GM19468 (cell line): ENCODE data around the gene GPLD1.
"Not testable (repeated sequence)": the region's sequence is repeated elsewhere in the genome, so short reads cannot be mapped to it uniquely, and the experiment has no call there.

Source experiments
- ATAC-seq: cut with Tn5 transposase; IDR thresholded peaks from one replicate; pipeline ENCODE4 v1.9.1; 2021; ENCODE audit warnings: mild to moderate bottlenecking, moderate library complexity, moderate number of reproducible peaks; ENCODE audit not compliant: unreplicated experiment; ENCODE audit errors: extremely low read depth

The GPLD1 gene

GRCh38 chr6:24489470-24489869 lies at the start of gene GPLD1:
GPLD1 (minus strand) TSS chr6:24489578; CDS start chr6:24489511, 67 bp downstream.
- ATAC-seq, result no peak

GRCh38 chr6:24537771-24538385 lies 48.5 kb upstream of the GPLD1 start:
- ATAC-seq, result no peak

GRCh38 chr6:24537082-24537699 lies 47.8 kb upstream of the GPLD1 start:
- no peak for ATAC-seq

GRCh38 chr6:24536466-24536865 lies 47.1 kb upstream of the GPLD1 start:
- ATAC-seq, result no peak

GRCh38 chr6:24535210-24535609 lies 45.8 kb upstream of the GPLD1 start:
- ATAC-seq, result no peak

GRCh38 chr6:24534329-24534728 lies 45.0 kb upstream of the GPLD1 start:
- no peak for ATAC-seq

GRCh38 chr6:24529985-24530384 lies 40.6 kb upstream of the GPLD1 start:
- ATAC-seq, result no peak

- no peak for ATAC-seq
These were observed 35.4 kb upstream of the GPLD1 start for GRCh38 chr6:24524805-24525204.

- no peak for ATAC-seq
These were observed 35.0 kb upstream of the GPLD1 start for GRCh38 chr6:24524329-24524728.

- no peak for ATAC-seq
These were observed 33.1 kb upstream of the GPLD1 start for GRCh38 chr6:24522228-24523176.

GRCh38 chr6:24520929-24521546 lies 31.7 kb upstream of the GPLD1 start:
- no peak for ATAC-seq

GRCh38 chr6:24517659-24518543 lies 28.5 kb upstream of the GPLD1 start:
- ATAC-seq, result peak; percentile 36

GRCh38 chr6:24513602-24514001 lies 24.2 kb upstream of the GPLD1 start:
- ATAC-seq, result no peak

- not testable (repeated sequence) for ATAC-seq
These were observed 22.6 kb upstream of the GPLD1 start for GRCh38 chr6:24511976-24512375.

GRCh38 chr6:24506814-24507520 lies 17.6 kb upstream of the GPLD1 start:
- ATAC-seq, result no peak

- ATAC-seq, result no peak
These were observed 15.5 kb upstream of the GPLD1 start for GRCh38 chr6:24504649-24505586.

GRCh38 chr6:24504287-24504648 lies 14.9 kb upstream of the GPLD1 start:
- no peak for ATAC-seq

GRCh38 chr6:24501914-24502313 lies 12.5 kb upstream of the GPLD1 start:
- ATAC-seq, result no peak
